GM23338 (cell line): Measurements from ENCODE around the gene CTNND2. TPM values are rescaled to one million over a fixed set of nuclear protein-coding genes. Genes with fewer than 3 reads are reported as not detected.

Source experiments
- ATAC-seq: fragments of 200-7000 bp; cut with Tn5 transposase; 3 replicates; pipeline ENCODE4 v1.9.1; 2020
- DNase-seq: peaks from one replicate; pipeline ENCODE4 v3.0.0-alpha.2; 2015; ENCODE audit warnings: low spot score
- H2AFZ ChIP-seq: fragments of 200-600 bp; sonication (generic); 2 replicates; pipeline ENCODE4 v1.8.0; 2016; ENCODE audit warnings: antibody characterized with exemption, mild to moderate bottlenecking, moderate library complexity
- H3F3A ChIP-seq: fragments of 200-600 bp; sonication (generic); replicated peaks from 2 replicates; pipeline ENCODE4 v1.8.0; 2017; ENCODE audit warnings: antibody characterized with exemption, mixed run types, low read depth
- H3K27ac ChIP-seq: fragments of 200-600 bp; sonication (generic); 2 replicates; pipeline ENCODE4 v1.6.1; 2016; ENCODE audit warnings: low read depth
- H3K27me3 ChIP-seq: fragments of 200-600 bp; sonication (generic); 2 replicates; pipeline ENCODE4 v1.8.0; 2016; ENCODE audit warnings: mild to moderate bottlenecking, mixed run types, moderate library complexity; ENCODE audit not compliant: insufficient read depth
- H3K36me3 ChIP-seq: fragments of 200-600 bp; sonication (generic); 2 replicates; pipeline ENCODE4 v1.8.0; 2016; ENCODE audit warnings: mild to moderate bottlenecking; ENCODE audit not compliant: insufficient read depth
- H3K4me1 ChIP-seq: fragments of 200-600 bp; sonication (generic); 2 replicates; pipeline ENCODE4 v1.8.0; 2016; ENCODE audit warnings: mild to moderate bottlenecking, moderate library complexity; ENCODE audit not compliant: insufficient read depth
- H3K4me2 ChIP-seq: fragments of 200-600 bp; sonication (generic); 2 replicates; pipeline ENCODE4 v1.7.1; 2017; ENCODE audit warnings: mixed run types
- H3K4me3 ChIP-seq: fragments of 200-600 bp; sonication (generic); 2 replicates; pipeline ENCODE4 v1.6.1; 2016; ENCODE audit warnings: mixed run types
- H3K79me2 ChIP-seq: fragments of 200-600 bp; sonication (generic); replicated peaks from 2 replicates; pipeline ENCODE4 v1.8.0; 2017; ENCODE audit warnings: mild to moderate bottlenecking; ENCODE audit not compliant: insufficient read depth
- H3K9me2 ChIP-seq: fragments of 200-600 bp; sonication (generic); 2 replicates; pipeline ENCODE4 v1.8.0; 2017; ENCODE audit not compliant: insufficient read depth
- H4K20me1 ChIP-seq: fragments of 200-600 bp; sonication (generic); replicated peaks from 2 replicates; pipeline ENCODE4 v1.8.0; 2017; ENCODE audit warnings: mild to moderate bottlenecking; ENCODE audit not compliant: insufficient read depth
- H3K27ac Mint-ChIP-seq: 2 replicates; pipeline ENCODE4 v1.8.0; 2020; ENCODE audit warnings: inconsistent platforms, mild to moderate bottlenecking, moderate library complexity, mixed read lengths
- H3K27me3 Mint-ChIP-seq: 3 replicates; pipeline ENCODE4 v1.8.0; 2022; ENCODE audit warnings: low read depth, mild to moderate bottlenecking, moderate library complexity, mixed read lengths, inconsistent platforms; ENCODE audit not compliant: insufficient read depth, poor library complexity
- H3K36me3 Mint-ChIP-seq: 3 replicates; pipeline ENCODE4 v1.8.0; 2021; ENCODE audit warnings: low read depth, mild to moderate bottlenecking, inconsistent platforms, moderate library complexity, mixed read lengths
- H3K4me1 Mint-ChIP-seq: 3 replicates; pipeline ENCODE4 v1.8.0; 2020; ENCODE audit warnings: mild to moderate bottlenecking, inconsistent platforms, mixed read lengths
- H3K4me3 Mint-ChIP-seq: 3 replicates; pipeline ENCODE4 v1.8.0; 2021; ENCODE audit warnings: moderate library complexity, mild to moderate bottlenecking, inconsistent platforms, mixed read lengths
- H3K9me3 Mint-ChIP-seq: 3 replicates; pipeline ENCODE4 v1.8.0; 2020; ENCODE audit warnings: moderate library complexity, mild to moderate bottlenecking, inconsistent platforms, mixed read lengths
- EZH2 ChIP-seq: fragments of 200-600 bp; sonication (generic); IDR thresholded peaks from one replicate; pipeline ENCODE4 v1.8.0; 2017; ENCODE audit warnings: antibody characterized with exemption, mild to moderate bottlenecking, low read depth; ENCODE audit not compliant: unreplicated experiment
- EZH2phosphoT487 ChIP-seq: fragments of 200-600 bp; sonication (generic); IDR thresholded peaks from one replicate; pipeline ENCODE4 v1.8.1; 2018; ENCODE audit warnings: antibody characterized with exemption; ENCODE audit not compliant: unreplicated experiment
- JUNB ChIP-seq: IDR thresholded peaks from one replicate; pipeline ENCODE4 v1.6.1; 2016; ENCODE audit warnings: antibody characterized with exemption; ENCODE audit not compliant: unreplicated experiment
- POLR2AphosphoS5 ChIP-seq: IDR thresholded peaks from 2 replicates; pipeline ENCODE4 v1.6.1; 2016; ENCODE audit warnings: antibody characterized with exemption, low read depth
- ZNF114 ChIP-seq: fragments of 250-450 bp; sonication (Bioruptor Pico); IDR thresholded peaks from 2 replicates; pipeline ENCODE4 v1.5.0; 2020; ENCODE audit warnings: mild to moderate bottlenecking, moderate library complexity
- ZNF331 ChIP-seq: fragments of 250-450 bp; sonication (Bioruptor Pico); IDR thresholded peaks from 2 replicates; pipeline ENCODE4 v1.5.0; 2020; ENCODE audit warnings: low read depth, mild to moderate bottlenecking, moderate library complexity
- polyA plus RNA-seq: library from polyadenylated mRNA; unstranded; fragments of >200 nt; fragmentation: Nextera tagmentation; extraction: Ambion mirVana; gene quantifications from 2 replicates; pipeline ENCODE4 v1.2.1, GENCODE V29; 2016
- total RNA-seq: library from RNA; depleted of rRNA; stranded (reverse); fragments of >200 nt; shearing (Covaris generic); gene quantifications from 2 replicates; pipeline ENCODE4 v1.2.3, GENCODE V29; 2014

CTNND2 gene
- total and polyA plus RNA-seq, 2 experiments from 2014 or later: 5.1 to 7.0 TPM

- Histone ChIP-seq H2AFZ (no peak overlapping the region), H3K27me3 (peaks cover 43% of the 10 kb centered on the region), H3K9me2 (no peaks in the 10 kb centered on the region), H3K79me2 (peaks cover 8% of the 10 kb centered on the region), H4K20me1 (no peaks in the 10 kb centered on the region; the same call in 1 of the 2 replicates), H3K4me3 (no peak overlapping the region), H3F3A (no peaks in the 10 kb centered on the region), H3K36me3 (no peaks in the 10 kb centered on the region), H3K4me1 (peaks cover 35% of the 10 kb centered on the region), H3K4me2 (no peak overlapping the region), H3K27ac (no peak overlapping the region)
- Mint-ChIP-seq H3K27me3 (peaks cover 24% of the 10 kb centered on the region), H3K4me3 (no peak overlapping the region), H3K9me3 (no peaks in the 10 kb centered on the region), H3K4me1 (peaks cover 35% of the 10 kb centered on the region), H3K36me3 (no peaks in the 10 kb centered on the region), H3K27ac (no peak overlapping the region)
- DNase-seq: no peak
- TF ChIP-seq ZNF331: no peak
- no peak for TF ChIP-seq JUNB
- TF ChIP-seq EZH2phosphoT487: no peak
- no peak for ATAC-seq
Measured at GRCh38 chr5:11906497-11906896, 2.3 kb upstream of the CTNND2 start.

GRCh38 chr5:11905206-11905605, 960 bp upstream of the CTNND2 start:
- H3K4me3 Mint-ChIP-seq: peak overlapping the region; percentile 68
- no peaks in the 10 kb centered on the region for H3K9me3 Mint-ChIP-seq
- ATAC-seq (peak; percentile 23), DNase-seq (peak; percentile 26)
- Histone ChIP-seq H3K27me3 (peaks cover 50% of the 10 kb centered on the region), H3F3A (no peaks in the 10 kb centered on the region), H3K4me2 (peak overlapping the region; percentile 76), H2AFZ (peak overlapping the region; percentile 98), H4K20me1 (no peaks in the 10 kb centered on the region; the same call in 1 of the 2 replicates), H3K36me3 (no peaks in the 10 kb centered on the region), H3K4me1 (peaks cover 35% of the 10 kb centered on the region), H3K9me2 (no peaks in the 10 kb centered on the region), H3K4me3 (peak overlapping the region; percentile 54), H3K27ac (no peak overlapping the region), H3K79me2 (peaks cover 21% of the 10 kb centered on the region)
- no peak for TF ChIP-seq EZH2
- no peak for TF ChIP-seq JUNB
- no peak for TF ChIP-seq POLR2AphosphoS5
- no peak overlapping the region for H3K27ac Mint-ChIP-seq
- H3K36me3 Mint-ChIP-seq: no peaks in the 10 kb centered on the region
- peaks cover 24% of the 10 kb centered on the region for H3K27me3 Mint-ChIP-seq
- peaks cover 35% of the 10 kb centered on the region for H3K4me1 Mint-ChIP-seq

- Histone ChIP-seq H3F3A (no peaks in the 10 kb centered on the region), H3K27ac (no peak overlapping the region), H2AFZ (peak overlapping the region; percentile 95), H3K27me3 (peaks cover 50% of the 10 kb centered on the region), H3K9me2 (no peaks in the 10 kb centered on the region), H3K4me2 (peak overlapping the region; percentile 95), H3K36me3 (no peaks in the 10 kb centered on the region), H3K4me3 (peak overlapping the region; percentile 80), H3K4me1 (peaks cover 35% of the 10 kb centered on the region), H4K20me1 (no peaks in the 10 kb centered on the region; the same call in 1 of the 2 replicates), H3K79me2 (peaks cover 36% of the 10 kb centered on the region)
- 0 out of 2 replicates have a peak, but pooled peaks have one; percentile 5 for TF ChIP-seq POLR2AphosphoS5
- TF ChIP-seq ZNF114 (CRISPR knock-in tag): no peak
- TF ChIP-seq JUNB: no peak
- TF ChIP-seq ZNF331: no peak
- peaks cover 36% of the 10 kb centered on the region for H3K4me1 Mint-ChIP-seq
- no peaks in the 10 kb centered on the region for H3K9me3 Mint-ChIP-seq
- peak overlapping the region; percentile 70 for H3K4me3 Mint-ChIP-seq
- ATAC-seq (peak; percentile 34), DNase-seq (peak; percentile 73)
- H3K36me3 Mint-ChIP-seq: no peaks in the 10 kb centered on the region
- H3K27me3 Mint-ChIP-seq: peaks cover 24% of the 10 kb centered on the region
- no peak overlapping the region for H3K27ac Mint-ChIP-seq
Measured at GRCh38 chr5:11903614-11904264, 507 bp downstream of the CTNND2 start.
